Measurements from ENCODE around the gene ELL2. TPM values are rescaled to one million over a fixed set of nuclear protein-coding genes. Genes with fewer than 3 reads are reported as not detected.

ELL2 gene
- total and polyA plus RNA-seq, 2 of the 13 experiments (the other 11 are each of a cell fraction or from before 2014, with no cell fraction given): 78.9 to 97.1 TPM

- TF ChIP-seq RBM22 (optimal IDR thresholded peaks at IDR 0.05; ENCODE audit: low read length): no peak
- TF ChIP-seq SMAD3 (CRISPR knock-in tag; IDR thresholded peaks at IDR 0.05): no peak
- TF ChIP-seq ZNF782 (CRISPR knock-in tag; IDR thresholded peaks at IDR 0.05; ENCODE audit: borderline replicate concordance): no peak
- TF ChIP-seq NFKB2 (CRISPR knock-in tag; IDR thresholded peaks at IDR 0.05; ENCODE audit: borderline replicate concordance): no peak
- no peak for TF ChIP-seq BORCS8-MEF2B (CRISPR knock-in tag; IDR thresholded peaks at IDR 0.05)
- TF ChIP-seq DDIT3 (CRISPR knock-in tag; IDR thresholded peaks at IDR 0.05): no peak
- no peak for TF ChIP-seq CC2D1A (CRISPR knock-in tag; IDR thresholded peaks at IDR 0.05)
- TF ChIP-seq SNAI1 (CRISPR knock-in tag; IDR thresholded peaks at IDR 0.05; ENCODE audit: borderline replicate concordance): no peak
- peak; percentile 37; the same call in 1 of the 2 replicates for TF ChIP-seq RFX3 (CRISPR knock-in tag; IDR thresholded peaks at IDR 0.05)
- no peak for TF ChIP-seq ZFY (CRISPR knock-in tag; IDR thresholded peaks at IDR 0.05)
- no peak for TF ChIP-seq PAF1 (CRISPR knock-in tag; IDR thresholded peaks at IDR 0.05)
- TF ChIP-seq, protein P1, sequence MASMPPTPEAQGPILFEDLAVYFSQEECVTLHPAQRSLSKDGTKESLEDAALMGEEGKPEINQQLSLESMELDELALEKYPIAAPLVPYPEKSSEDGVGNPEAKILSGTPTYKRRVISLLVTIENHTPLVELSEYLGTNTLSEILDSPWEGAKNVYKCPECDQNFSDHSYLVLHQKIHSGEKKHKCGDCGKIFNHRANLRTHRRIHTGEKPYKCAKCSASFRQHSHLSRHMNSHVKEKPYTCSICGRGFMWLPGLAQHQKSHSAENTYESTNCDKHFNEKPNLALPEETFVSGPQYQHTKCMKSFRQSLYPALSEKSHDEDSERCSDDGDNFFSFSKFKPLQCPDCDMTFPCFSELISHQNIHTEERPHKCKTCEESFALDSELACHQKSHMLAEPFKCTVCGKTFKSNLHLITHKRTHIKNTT (CRISPR knock-in tag; IDR thresholded peaks at IDR 0.05): no peak
- TF ChIP-seq RBFOX2 (IDR thresholded peaks at IDR 0.05; ENCODE audit: low read depth, low read length): no peak
- no peak for TF ChIP-seq ZBTB4 (CRISPR knock-in tag; IDR thresholded peaks at IDR 0.05; ENCODE audit: borderline replicate concordance)
- TF ChIP-seq, protein P2, sequence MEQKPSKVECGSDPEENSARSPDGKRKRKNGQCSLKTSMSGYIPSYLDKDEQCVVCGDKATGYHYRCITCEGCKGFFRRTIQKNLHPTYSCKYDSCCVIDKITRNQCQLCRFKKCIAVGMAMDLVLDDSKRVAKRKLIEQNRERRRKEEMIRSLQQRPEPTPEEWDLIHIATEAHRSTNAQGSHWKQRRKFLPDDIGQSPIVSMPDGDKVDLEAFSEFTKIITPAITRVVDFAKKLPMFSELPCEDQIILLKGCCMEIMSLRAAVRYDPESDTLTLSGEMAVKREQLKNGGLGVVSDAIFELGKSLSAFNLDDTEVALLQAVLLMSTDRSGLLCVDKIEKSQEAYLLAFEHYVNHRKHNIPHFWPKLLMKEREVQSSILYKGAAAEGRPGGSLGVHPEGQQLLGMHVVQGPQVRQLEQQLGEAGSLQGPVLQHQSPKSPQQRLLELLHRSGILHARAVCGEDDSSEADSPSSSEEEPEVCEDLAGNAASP (CRISPR knock-in tag; IDR thresholded peaks at IDR 0.05; ENCODE audit: borderline replicate concordance): 0 out of 2 replicates have a peak, but pooled peaks have one; percentile 22
- TF ChIP-seq, protein P3, sequence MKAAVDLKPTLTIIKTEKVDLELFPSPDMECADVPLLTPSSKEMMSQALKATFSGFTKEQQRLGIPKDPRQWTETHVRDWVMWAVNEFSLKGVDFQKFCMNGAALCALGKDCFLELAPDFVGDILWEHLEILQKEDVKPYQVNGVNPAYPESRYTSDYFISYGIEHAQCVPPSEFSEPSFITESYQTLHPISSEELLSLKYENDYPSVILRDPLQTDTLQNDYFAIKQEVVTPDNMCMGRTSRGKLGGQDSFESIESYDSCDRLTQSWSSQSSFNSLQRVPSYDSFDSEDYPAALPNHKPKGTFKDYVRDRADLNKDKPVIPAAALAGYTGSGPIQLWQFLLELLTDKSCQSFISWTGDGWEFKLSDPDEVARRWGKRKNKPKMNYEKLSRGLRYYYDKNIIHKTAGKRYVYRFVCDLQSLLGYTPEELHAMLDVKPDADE (CRISPR knock-in tag; IDR thresholded peaks at IDR 0.05): no peak
- TF ChIP-seq, protein P4, sequence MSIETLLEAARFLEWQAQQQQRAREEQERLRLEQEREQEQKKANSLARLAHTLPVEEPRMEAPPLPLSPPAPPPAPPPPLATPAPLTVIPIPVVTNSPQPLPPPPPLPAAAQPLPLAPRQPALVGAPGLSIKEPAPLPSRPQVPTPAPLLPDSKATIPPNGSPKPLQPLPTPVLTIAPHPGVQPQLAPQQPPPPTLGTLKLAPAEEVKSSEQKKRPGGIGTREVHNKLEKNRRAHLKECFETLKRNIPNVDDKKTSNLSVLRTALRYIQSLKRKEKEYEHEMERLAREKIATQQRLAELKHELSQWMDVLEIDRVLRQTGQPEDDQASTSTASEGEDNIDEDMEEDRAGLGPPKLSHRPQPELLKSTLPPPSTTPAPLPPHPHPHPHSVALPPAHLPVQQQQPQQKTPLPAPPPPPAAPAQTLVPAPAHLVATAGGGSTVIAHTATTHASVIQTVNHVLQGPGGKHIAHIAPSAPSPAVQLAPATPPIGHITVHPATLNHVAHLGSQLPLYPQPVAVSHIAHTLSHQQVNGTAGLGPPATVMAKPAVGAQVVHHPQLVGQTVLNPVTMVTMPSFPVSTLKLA (IDR thresholded peaks at IDR 0.05): no peak
- no peak for TF ChIP-seq SOX6 (IDR thresholded peaks at IDR 0.05)
- TF ChIP-seq SOX6 (CRISPR knock-in tag; IDR thresholded peaks at IDR 0.05): peak; percentile 58
- TF ChIP-seq PLRG1 (conservative IDR thresholded peaks at IDR 0.05): no peak
- TF ChIP-seq PHB2 (IDR thresholded peaks at IDR 0.05; ENCODE audit: partially characterized antibody): no peak
- TF ChIP-seq SP1 (IDR thresholded peaks at IDR 0.05): no peak
- no peak for TF ChIP-seq SP1 (CRISPR knock-in tag; IDR thresholded peaks at IDR 0.05)
- TF ChIP-seq ZNF292 (CRISPR knock-in tag; IDR thresholded peaks at IDR 0.05; ENCODE audit: borderline replicate concordance, low read depth): 0 out of 2 replicates have a peak, but pooled peaks have one; percentile 23
Measured at GRCh38 chr5:95850391-95850894, 111.2 kb downstream of the ELL2 start (continued).

All from HepG2 (cell line).